ENCODE data around the gene PRMT1. TPM values are rescaled to one million over a fixed set of nuclear protein-coding genes. Genes with fewer than 3 reads are reported as not detected.
A peak's percentile ranks its signal among the peaks of the same experiment; 100 is the strongest.

PRMT1 gene
- total RNA-seq, 1 donor from 2014 or later, result 248 TPM

DNA sequence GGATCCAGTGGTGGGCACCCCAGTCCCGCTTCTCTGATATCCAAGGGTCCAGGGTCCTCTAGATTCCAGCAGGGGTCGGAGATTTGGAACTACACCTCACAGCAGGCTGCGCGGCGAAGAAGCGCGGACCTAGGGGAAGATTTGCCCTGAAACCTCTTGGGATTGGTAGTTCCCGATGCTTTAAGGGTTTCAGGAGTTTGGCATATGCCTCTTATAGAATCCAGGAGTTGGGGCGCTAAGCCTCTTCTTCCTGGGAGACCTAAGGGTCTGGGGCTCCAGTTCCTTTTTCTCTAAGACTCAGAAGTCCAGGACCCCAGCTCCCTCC is 11.0 kb upstream of the PRMT1 start:
- DNase-seq (ENCODE audit: low spot score in 2 of 2) (no peak), FAIRE-seq (no peak)

- FAIRE-seq (no peak), DNase-seq (ENCODE audit: low spot score in 2 of 2) (no peak)
These were observed 9.6 kb upstream of the PRMT1 start for GRCh38 chr19:49667473-49667872.

DNA sequence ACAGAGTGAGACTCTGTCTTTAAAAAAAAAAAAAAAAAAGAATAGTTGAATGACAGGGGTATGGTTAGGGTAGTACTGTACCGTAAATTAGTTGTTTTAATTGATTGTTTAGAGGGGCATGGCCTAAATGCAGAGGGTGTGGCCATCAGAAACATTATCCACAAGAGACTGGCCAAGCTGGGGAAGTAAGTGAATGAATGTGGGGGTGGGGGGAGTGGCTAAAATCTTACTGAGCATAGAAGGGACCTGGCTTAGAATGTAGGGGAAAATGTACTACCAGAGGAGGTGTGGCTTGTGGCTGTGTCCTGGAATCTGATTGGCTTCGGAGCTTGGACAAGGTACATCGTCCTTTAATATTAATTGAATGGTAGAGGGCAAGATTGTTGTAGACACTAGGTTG is 7.6 kb upstream of the PRMT1 start:
- no peak for DNase-seq (ENCODE audit: low spot score in 2 of 2)
- no peak for FAIRE-seq

DNA sequence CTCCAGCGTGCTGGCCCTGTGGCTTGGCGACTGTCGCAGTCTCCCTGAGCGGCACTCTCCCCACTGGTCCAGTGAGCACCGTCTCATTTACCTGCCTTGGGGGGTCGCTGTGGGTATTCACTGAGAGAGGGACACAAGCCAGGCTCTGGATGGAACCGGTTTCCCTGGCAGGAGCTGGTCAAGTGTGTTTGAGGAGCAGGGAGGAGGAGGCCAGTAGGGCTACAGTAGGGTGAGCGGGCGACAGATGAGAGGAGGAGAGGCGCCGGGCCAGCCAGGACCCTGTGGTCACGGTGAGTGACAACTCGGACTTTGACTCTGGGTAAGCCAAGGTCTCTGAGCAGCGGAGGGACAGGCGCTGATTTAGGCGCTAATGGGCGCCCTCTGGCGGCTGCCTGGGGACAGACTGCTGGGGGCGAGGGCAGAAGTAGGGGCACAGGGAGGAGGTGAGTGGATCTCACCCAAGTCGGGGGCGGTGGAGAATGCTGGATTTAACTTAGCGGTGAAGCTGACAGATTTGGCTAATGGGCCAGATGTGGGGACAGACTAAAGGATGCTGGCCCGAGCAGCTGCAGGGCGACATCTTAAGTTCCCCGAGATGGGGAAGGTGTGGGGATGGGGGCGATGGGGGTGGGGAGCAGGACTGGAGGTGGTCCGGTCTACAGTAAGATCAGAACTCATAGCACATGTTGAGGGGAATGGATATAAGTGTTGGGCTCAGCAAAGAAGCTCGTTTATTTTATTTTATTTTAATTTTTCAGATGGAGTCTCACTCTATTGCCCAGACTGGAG is 4.7 kb upstream of the PRMT1 start:
- DNase-seq (ENCODE audit: low spot score in 2 of 2), result peak; percentile 81 to 91
- FAIRE-seq, result no peak

DNA sequence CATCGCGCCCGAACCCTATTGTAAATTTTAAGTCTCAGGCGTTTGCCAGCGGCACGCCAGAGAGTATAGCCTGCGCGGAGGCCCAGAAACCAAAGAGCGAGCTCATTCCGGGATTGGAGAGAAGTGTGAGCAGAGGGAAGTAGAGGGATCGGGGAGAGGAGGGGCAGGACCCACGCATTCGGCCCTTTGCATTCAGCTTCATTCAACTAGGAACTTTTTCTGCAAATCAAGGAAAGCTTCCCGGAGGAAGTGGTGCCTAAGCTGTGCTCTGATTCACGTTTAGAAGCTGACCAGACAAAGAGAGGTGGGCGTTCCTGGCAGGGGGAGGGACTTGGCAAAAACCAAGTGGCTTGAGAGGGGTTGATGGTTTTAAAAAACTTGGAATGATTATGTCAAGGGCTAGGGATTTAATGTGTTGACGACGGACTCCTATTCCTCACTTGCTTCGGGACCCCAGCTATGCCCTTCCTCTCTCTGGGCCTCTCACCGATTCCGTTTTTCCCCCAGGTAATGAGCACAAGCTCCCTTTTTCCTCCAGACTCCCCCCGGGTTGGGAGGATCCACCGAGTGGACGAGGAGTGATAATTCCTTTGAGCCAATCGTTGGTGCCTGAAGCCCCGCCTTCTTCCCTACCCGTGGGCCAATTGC is 811 bp upstream of the PRMT1 start:
- no peak for FAIRE-seq
- peak; percentile 79 to 81 for DNase-seq (ENCODE audit: low spot score in 2 of 2)

- FAIRE-seq (peak; percentile 99), DNase-seq (ENCODE audit: low spot score in 2 of 2) (peak; percentile 96 to 98)
These were observed 264 bp upstream of the PRMT1 start for GRCh38 chr19:49676784-49677230.

DNA sequence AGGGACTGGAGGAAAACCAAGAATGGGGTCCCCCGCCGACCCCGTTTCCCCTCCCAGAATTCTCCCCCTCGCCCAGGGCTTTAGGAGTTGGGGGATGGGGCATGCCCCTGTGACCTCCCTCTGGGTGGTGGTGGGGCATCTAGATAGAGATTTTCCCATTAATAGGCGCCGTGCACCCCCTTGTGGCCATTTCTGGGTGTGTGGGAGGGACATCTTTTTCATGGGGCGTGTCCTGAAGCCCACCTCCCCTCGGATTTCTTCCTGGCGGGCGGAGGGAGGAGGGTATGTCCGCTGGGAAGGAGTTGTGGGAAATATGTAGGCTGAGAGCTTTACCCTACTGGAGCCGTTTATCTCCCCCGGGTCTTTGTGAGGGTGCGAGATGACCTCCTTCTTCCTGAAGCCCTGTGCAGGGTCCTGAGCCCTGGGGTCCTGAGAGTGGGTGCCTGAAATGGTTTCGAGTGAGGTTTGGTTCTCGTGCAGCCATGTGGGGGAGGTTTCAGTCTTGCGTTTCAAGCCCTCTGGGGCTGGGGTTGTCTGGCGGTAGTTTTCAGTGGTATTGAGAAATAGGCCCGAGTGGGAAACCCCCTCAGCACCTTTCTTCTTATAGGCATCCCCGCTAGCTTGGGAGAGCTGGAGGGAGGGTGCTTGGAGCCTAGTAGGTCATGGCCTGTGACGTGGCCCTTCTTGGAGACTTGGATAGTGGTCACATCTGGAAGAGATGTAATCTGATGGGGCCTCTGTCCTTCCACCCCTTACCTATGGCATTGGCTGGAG is 1.0 kb downstream of the PRMT1 start:
- DNase-seq (ENCODE audit: low spot score in 2 of 2), result peak in 1 of 2 donors; percentile 63
- no peak for FAIRE-seq

GRCh38 chr19:49678985-49679770 is 2.1 kb downstream of the PRMT1 start:
- FAIRE-seq, result no peak
- no peak for DNase-seq (ENCODE audit: low spot score in 2 of 2)

GRCh38 chr19:49679771-49680413 is 2.8 kb downstream of the PRMT1 start:
- DNase-seq (ENCODE audit: low spot score in 2 of 2), result no peak

GRCh38 chr19:49680421-49681351 is 3.6 kb downstream of the PRMT1 start:
- peak; percentile 85 to 91 for DNase-seq (ENCODE audit: low spot score in 2 of 2)
- FAIRE-seq, result no peak

More at GRCh38 chr19:49679771-49680413, 2.8 kb downstream of the PRMT1 start:
- FAIRE-seq, result no peak

DNA sequence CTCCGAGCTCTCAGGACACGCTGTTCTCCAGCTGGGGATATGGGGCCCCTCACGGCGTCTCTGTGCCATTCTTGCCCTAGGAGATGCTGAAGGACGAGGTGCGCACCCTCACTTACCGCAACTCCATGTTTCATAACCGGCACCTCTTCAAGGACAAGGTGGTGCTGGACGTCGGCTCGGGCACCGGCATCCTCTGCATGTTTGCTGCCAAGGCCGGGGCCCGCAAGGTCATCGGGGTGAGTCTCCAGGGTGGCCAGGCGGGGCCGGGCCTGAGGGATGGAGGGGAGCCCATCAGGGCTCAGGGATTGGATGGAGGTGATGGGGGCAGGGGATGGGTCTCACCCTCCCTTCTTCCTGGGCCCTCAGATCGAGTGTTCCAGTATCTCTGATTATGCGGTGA is 4.8 kb downstream of the PRMT1 start:
- no peak for DNase-seq (ENCODE audit: low spot score in 2 of 2)
- no peak for FAIRE-seq

DNA sequence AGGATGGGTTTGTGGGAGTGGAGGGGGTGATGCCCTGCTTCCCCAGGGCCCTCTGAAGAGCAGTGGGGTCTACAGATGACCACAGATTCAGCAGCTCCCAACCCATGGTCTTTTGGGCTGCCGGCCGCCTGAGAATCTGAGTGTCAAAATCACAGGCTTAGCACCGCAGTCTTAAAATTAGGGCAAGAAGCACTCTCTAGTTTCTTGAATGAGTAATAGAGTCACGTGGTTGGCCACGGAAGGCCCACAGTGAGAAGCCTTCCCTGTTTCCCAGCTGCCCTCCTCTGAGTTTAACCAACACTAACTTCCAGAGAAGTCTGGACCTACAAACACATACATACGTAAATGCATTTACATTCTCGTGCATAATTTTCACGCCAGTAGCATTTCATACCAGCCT is 5.2 kb downstream of the PRMT1 start:
- DNase-seq (ENCODE audit: low spot score in 2 of 2) (no peak), FAIRE-seq (no peak)

GRCh38 chr19:49683814-49684250 is 6.8 kb downstream of the PRMT1 start:
- no peak for FAIRE-seq
- DNase-seq (ENCODE audit: low spot score in 2 of 2), result no peak

DNA sequence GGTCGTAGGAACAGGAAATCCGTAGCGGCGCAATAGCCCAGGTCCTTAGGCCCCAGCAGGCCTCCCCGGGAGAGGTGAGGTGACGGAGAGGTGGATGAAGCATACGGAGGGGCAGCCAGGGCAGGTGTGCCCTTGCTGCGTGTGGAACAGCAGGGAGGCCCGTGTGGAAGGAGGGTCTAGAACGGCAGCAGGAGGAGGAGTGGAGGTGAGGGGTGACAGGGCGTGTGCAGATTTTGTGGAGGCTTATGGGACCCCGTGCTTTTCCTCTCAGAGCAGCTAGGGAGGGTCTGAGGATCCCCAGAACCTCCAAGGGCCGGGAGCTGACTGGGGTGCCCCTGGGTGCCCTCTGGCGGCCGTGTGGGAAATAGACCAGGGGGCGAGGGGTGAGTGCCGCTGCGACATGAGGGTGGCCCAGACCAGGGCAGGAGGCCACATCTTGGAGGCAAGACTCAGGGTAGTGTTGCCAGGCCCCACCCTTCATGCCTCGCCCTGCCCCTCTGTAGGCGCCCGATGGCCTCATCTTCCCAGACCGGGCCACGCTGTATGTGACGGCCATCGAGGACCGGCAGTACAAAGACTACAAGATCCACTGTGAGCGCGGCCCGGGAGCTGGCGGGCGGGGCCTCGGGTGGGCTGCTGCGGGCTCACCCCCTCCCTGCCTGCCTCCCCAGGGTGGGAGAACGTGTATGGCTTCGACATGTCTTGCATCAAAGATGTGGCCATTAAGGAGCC is 7.3 kb downstream of the PRMT1 start:
- FAIRE-seq (no peak), DNase-seq (ENCODE audit: low spot score in 2 of 2) (no peak)

DNA sequence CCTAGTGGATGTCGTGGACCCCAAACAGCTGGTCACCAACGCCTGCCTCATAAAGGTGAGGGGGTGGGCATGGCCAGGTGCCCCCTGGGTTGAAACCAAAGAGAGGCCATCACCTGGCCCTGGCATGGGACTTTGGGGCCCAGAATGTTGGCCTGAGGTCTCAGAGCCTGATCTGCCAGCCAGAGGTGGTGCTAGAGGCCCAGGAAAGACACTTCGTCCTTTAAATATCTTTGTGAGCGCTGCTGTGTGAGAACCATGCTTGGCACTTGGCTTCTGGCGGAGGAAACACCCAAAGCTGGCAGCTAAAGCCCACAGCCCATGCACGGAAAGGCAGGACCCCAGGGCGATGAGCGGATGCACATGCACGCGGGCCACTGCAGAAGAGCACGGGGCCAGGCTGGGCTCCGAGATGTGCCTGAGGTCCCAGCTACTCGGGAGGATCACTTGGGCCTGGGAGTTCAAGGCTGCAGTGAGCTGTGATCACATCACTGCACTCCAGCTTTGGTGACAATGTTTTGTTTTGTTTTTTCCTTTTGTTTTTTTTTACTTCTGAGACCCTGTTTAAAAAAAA is 8.0 kb downstream of the PRMT1 start:
- no peak for DNase-seq (ENCODE audit: low spot score in 2 of 2)

GRCh38 chr19:49685845-49686332 is 8.8 kb downstream of the PRMT1 start:
- no peak for FAIRE-seq
- DNase-seq (ENCODE audit: low spot score in 2 of 2), result no peak

More for the DNA sequence above, 8.0 kb downstream of the PRMT1 start:
- no peak for FAIRE-seq

GRCh38 chr19:49686503-49687088 is 9.5 kb downstream of the PRMT1 start:
- DNase-seq (ENCODE audit: low spot score in 2 of 2), result no peak
- no peak for FAIRE-seq

All from frontal cortex (tissue), 4 donors.